Vagina (tissue), 2 donors: ENCODE results near the gene FAM9C.

Experiments
- POLR2A ChIP-seq, 2 donors: fragments of 450-650 bp; IDR thresholded peaks; one replicate each; pipeline ENCODE4 v1.6.1; 2017; ENCODE audit warnings: antibody characterized with exemption in 2 of 2, mild to moderate bottlenecking in 2 of 2, moderate library complexity in 2 of 2
- POLR2AphosphoS5 ChIP-seq, 2 donors: sonication (generic); formaldehyde crosslinking; IDR thresholded peaks; one replicate each; pipeline ENCODE4 v1.9.0; 2017; ENCODE audit warnings: antibody characterized with exemption in 2 of 2, mild to moderate bottlenecking in 2 of 2, low read depth in 1 of 2; ENCODE audit not compliant: insufficient read depth in 1 of 2
- TF ChIP-seq, protein P1 (sequence below), 3 experiments: fragments of 450-650 bp in 2 of 3; fragments of 200-600 bp in 1 of 3; sonication (generic) in 1 of 3; IDR thresholded peaks; one replicate each; pipeline ENCODE4 v1.5.1; 2017 to 2019; ENCODE audit warnings: antibody characterized with exemption in 3 of 3, mild to moderate bottlenecking in 2 of 3, moderate library complexity in 2 of 3

DNA sequence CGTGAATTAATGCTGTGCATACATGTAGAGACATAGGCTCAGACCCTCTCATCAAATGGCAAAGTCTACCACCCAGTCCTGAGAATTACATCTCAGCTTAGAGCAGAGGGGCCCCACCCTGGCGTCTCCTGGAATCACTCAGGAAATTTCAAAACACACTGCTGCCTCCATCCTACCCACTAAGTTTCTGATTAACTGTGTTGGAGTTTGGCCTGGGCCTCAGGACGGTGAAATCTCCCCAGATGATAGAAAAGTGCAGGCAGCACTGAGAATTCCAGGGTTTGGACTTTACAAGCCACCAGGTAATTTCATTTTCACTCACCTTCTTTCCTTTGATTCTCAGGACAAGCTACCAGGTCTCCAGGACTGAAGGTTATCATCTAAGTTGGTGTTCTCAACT, 3.3 kb upstream of the FAM9C start:
- TF ChIP-seq POLR2AphosphoS5 (IDR thresholded peaks at IDR 0.05; ENCODE audit: insufficient read depth in 1 of 2, low read depth in 1 of 2) (no peak), POLR2A (IDR thresholded peaks at IDR 0.05) (no peak)
- TF ChIP-seq, protein P1, sequence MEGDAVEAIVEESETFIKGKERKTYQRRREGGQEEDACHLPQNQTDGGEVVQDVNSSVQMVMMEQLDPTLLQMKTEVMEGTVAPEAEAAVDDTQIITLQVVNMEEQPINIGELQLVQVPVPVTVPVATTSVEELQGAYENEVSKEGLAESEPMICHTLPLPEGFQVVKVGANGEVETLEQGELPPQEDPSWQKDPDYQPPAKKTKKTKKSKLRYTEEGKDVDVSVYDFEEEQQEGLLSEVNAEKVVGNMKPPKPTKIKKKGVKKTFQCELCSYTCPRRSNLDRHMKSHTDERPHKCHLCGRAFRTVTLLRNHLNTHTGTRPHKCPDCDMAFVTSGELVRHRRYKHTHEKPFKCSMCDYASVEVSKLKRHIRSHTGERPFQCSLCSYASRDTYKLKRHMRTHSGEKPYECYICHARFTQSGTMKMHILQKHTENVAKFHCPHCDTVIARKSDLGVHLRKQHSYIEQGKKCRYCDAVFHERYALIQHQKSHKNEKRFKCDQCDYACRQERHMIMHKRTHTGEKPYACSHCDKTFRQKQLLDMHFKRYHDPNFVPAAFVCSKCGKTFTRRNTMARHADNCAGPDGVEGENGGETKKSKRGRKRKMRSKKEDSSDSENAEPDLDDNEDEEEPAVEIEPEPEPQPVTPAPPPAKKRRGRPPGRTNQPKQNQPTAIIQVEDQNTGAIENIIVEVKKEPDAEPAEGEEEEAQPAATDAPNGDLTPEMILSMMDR (IDR thresholded peaks at IDR 0.05): no peak
